Stomach (tissue), 4 donors: ENCODE data around the gene NARS2.

Source experiments
- POLR2AphosphoS5 ChIP-seq, 3 donors: sonication (generic); formaldehyde crosslinking; IDR thresholded peaks; one replicate each; pipeline ENCODE4 v1.6.1; 2016; ENCODE audit warnings: antibody characterized with exemption in 3 of 3
- TF ChIP-seq, protein P1 (sequence below), 7 experiments: fragments of 450-650 bp in 4 of 7; fragments of 200-600 bp in 3 of 7; sonication (generic) in 3 of 7; IDR thresholded peaks; one replicate each; pipeline ENCODE4 v1.5.1; 2016 to 2019; ENCODE audit warnings: antibody characterized with exemption in 7 of 7, control low read depth in 2 of 7, mild to moderate bottlenecking in 1 of 7

GRCh38 chr11:78526497-78527146 lies 48.0 kb downstream of the NARS2 start:
- TF ChIP-seq, protein P1, sequence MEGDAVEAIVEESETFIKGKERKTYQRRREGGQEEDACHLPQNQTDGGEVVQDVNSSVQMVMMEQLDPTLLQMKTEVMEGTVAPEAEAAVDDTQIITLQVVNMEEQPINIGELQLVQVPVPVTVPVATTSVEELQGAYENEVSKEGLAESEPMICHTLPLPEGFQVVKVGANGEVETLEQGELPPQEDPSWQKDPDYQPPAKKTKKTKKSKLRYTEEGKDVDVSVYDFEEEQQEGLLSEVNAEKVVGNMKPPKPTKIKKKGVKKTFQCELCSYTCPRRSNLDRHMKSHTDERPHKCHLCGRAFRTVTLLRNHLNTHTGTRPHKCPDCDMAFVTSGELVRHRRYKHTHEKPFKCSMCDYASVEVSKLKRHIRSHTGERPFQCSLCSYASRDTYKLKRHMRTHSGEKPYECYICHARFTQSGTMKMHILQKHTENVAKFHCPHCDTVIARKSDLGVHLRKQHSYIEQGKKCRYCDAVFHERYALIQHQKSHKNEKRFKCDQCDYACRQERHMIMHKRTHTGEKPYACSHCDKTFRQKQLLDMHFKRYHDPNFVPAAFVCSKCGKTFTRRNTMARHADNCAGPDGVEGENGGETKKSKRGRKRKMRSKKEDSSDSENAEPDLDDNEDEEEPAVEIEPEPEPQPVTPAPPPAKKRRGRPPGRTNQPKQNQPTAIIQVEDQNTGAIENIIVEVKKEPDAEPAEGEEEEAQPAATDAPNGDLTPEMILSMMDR (IDR thresholded peaks at IDR 0.05) = no peak
- TF ChIP-seq POLR2AphosphoS5 (IDR thresholded peaks at IDR 0.05) = no peak
